Progenitor cell of endocrine pancreas (in vitro differentiated cells): ENCODE results near the gene FSTL1. TPM values are rescaled to one million over a fixed set of nuclear protein-coding genes. Genes with fewer than 3 reads are reported as not detected.

Source experiments
- DNase-seq: peaks from one replicate; pipeline ENCODE4 v3.0.0; 2021; ENCODE audit warnings: low spot score; ENCODE audit not compliant: unreplicated experiment
- H3K27ac Mint-ChIP-seq: 2 replicates; pipeline ENCODE4 v1.8.0; 2021; ENCODE audit warnings: mild to moderate bottlenecking, moderate library complexity, mixed read lengths
- H3K27me3 Mint-ChIP-seq: 2 replicates; pipeline ENCODE4 v1.8.0; 2021; ENCODE audit warnings: mixed read lengths
- H3K36me3 Mint-ChIP-seq: 2 replicates; pipeline ENCODE4 v1.8.0; 2022; ENCODE audit warnings: mixed read lengths; ENCODE audit not compliant: insufficient read depth
- H3K4me1 Mint-ChIP-seq: 2 replicates; pipeline ENCODE4 v1.8.0; 2021; ENCODE audit warnings: low read depth, mixed read lengths
- H3K4me3 Mint-ChIP-seq: 2 replicates; pipeline ENCODE4 v1.8.0; 2021; ENCODE audit warnings: low read depth, mild to moderate bottlenecking, moderate library complexity, mixed read lengths
- H3K9me3 Mint-ChIP-seq: 2 replicates; pipeline ENCODE4 v1.8.0; 2021; ENCODE audit warnings: low read depth, mixed read lengths
- total RNA-seq: library from RNA; stranded (reverse); gene quantifications from 2 replicates; pipeline ENCODE4 v1.2.1, GENCODE V29; 2021
- TF ChIP-seq, protein P1 (sequence below): fragments of 200-600 bp; sonication (generic); IDR thresholded peaks from one replicate; pipeline ENCODE4 v1.5.0; 2021; ENCODE audit warnings: antibody characterized with exemption, mild to moderate bottlenecking; ENCODE audit not compliant: unreplicated experiment

The FSTL1 gene
- total RNA-seq, 1 donor from 2014 or later, result 210 TPM

DNA sequence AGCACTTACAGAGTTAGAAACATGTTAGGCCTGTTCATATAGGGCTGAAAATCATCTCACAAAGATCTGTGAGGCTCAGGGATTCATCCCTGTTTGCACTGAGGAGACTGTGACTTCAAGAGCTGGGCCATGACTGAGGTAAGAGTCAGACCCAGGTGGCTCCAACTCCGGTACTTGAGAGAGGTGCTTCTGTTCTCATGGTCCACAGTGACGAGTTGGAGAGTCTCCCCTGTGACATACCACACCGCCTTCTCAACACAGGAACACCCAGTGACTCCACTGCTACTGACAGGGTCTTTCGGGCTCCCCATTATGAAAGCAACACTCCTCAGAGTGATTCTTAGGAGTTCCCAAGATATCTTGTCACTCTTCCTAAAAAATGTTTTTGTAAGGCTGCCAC, 27.4 kb downstream of the FSTL1 start:
- Mint-ChIP-seq H3K27me3 (no peaks in the 10 kb centered on the region), H3K9me3 (no peaks in the 10 kb centered on the region), H3K27ac (no peak overlapping the region), H3K36me3 (peaks cover 3% of the 10 kb centered on the region), H3K4me1 (peaks cover 28% of the 10 kb centered on the region), H3K4me3 (no peak overlapping the region)
- TF ChIP-seq, protein P1, sequence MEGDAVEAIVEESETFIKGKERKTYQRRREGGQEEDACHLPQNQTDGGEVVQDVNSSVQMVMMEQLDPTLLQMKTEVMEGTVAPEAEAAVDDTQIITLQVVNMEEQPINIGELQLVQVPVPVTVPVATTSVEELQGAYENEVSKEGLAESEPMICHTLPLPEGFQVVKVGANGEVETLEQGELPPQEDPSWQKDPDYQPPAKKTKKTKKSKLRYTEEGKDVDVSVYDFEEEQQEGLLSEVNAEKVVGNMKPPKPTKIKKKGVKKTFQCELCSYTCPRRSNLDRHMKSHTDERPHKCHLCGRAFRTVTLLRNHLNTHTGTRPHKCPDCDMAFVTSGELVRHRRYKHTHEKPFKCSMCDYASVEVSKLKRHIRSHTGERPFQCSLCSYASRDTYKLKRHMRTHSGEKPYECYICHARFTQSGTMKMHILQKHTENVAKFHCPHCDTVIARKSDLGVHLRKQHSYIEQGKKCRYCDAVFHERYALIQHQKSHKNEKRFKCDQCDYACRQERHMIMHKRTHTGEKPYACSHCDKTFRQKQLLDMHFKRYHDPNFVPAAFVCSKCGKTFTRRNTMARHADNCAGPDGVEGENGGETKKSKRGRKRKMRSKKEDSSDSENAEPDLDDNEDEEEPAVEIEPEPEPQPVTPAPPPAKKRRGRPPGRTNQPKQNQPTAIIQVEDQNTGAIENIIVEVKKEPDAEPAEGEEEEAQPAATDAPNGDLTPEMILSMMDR, result no peak
- DNase-seq, result no peak

DNA sequence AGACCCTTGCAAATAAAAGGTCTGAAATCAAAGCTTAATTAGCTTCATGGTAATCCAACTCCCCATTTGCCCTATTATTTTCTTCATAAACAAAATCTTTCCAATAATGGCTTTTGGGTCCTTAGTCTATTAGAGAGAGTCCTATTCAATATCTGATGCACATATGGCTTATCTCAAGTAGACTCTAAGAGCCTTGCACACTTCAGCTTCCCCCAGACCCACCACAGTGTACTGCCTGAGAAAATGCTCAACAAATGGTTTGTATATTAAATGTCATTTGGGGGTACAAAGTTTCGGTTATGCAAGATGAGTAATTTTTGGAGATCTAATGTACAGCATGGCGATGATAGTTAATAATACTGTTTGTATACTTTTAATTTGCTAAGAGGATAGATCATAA, 28.9 kb downstream of the FSTL1 start:
- Mint-ChIP-seq H3K9me3 (no peaks in the 10 kb centered on the region), H3K27me3 (no peaks in the 10 kb centered on the region), H3K4me1 (peaks cover 30% of the 10 kb centered on the region), H3K36me3 (peaks cover 3% of the 10 kb centered on the region), H3K27ac (no peak overlapping the region), H3K4me3 (no peak overlapping the region)
- no peak for DNase-seq
- TF ChIP-seq, protein P1, result no peak

DNA sequence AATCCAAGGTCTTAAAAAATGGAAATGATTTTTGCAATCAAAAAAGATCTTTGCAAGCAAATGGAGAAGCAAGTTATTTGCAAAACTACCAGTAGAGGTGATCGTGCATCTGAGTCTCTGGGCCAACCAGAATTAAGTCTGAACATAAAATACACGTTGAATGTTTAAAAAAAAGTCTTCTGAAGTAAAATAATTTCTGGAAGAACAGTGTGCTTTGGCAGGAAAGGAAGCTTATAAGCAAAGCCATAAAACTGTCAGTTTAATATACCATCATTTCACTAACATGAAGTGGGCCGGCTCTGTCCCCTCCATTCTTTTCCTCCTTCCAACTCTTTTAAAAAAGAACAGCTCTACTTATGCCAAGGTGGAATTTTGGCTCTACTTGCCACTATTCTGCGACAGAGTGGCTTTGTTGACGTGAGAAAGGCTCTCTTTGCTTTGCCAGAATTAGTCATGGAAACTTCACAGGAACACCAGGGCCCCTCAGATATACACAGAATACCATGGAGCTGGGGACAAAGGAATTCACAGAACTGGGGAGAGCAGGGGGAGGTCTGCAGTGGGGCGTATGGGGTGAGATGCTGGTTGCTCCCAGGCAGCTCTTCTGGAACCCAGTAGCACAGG, 29.8 kb downstream of the FSTL1 start:
- Mint-ChIP-seq H3K4me1 (peaks cover 31% of the 10 kb centered on the region), H3K36me3 (peaks cover 3% of the 10 kb centered on the region), H3K4me3 (no peak overlapping the region), H3K9me3 (no peaks in the 10 kb centered on the region), H3K27ac (peak overlapping the region; percentile 60), H3K27me3 (no peaks in the 10 kb centered on the region)
- DNase-seq, result no peak
- TF ChIP-seq, protein P1, result no peak

DNA sequence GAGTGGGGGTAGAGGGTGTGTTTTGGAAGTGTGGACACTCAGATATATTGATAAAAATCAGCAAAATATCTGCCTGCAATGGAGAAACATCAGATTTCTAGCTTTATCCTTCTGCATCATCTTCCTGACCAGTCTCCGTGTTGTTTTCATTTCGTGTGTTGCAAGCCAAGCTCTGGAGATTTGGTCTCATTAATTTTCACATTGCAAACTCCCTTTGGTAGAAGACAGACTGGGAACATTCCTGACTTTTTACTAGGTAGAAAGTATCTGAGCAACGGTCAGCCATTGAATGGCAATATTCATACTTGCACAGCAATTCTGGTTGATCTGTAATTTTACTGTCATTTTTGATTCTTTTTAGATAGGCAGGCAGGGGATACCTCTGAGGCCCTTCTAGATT, 30.4 kb downstream of the FSTL1 start:
- H3K9me3 Mint-ChIP-seq, result no peaks in the 10 kb centered on the region
- DNase-seq, result no peak
- H3K27me3 Mint-ChIP-seq, result no peaks in the 10 kb centered on the region
- no peak overlapping the region for H3K27ac Mint-ChIP-seq
- H3K4me1 Mint-ChIP-seq, result peaks cover 31% of the 10 kb centered on the region
- peaks cover 5% of the 10 kb centered on the region for H3K36me3 Mint-ChIP-seq
- TF ChIP-seq, protein P1, result no peak
- no peak overlapping the region for H3K4me3 Mint-ChIP-seq

DNA sequence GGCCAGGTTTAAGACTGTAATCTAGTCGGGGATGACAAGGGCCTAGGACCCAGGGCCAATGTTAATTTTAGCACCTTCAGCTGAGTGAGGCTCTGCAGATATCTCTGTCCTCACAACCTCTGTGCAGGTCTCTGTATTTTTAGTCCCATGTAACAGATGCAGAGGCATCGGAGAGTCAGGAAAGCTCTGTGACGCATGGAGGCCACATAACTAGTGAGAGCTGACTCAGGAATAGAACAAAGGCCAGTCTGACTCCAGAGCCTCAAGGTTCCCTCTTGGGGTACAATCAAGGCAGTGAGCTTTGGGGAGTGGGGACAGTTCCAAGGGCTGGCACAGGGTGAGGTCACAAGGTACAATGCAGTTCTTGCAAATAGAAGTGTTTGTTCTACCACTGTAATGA, 31.0 kb downstream of the FSTL1 start:
- peaks cover 5% of the 10 kb centered on the region for H3K36me3 Mint-ChIP-seq
- H3K4me1 Mint-ChIP-seq, result peaks cover 31% of the 10 kb centered on the region

More for the DNA sequence above, 31.0 kb downstream of the FSTL1 start:
- no peak for DNase-seq
- Mint-ChIP-seq H3K9me3 (no peaks in the 10 kb centered on the region), H3K4me3 (no peak overlapping the region), H3K27me3 (no peaks in the 10 kb centered on the region), H3K27ac (no peak overlapping the region)
- TF ChIP-seq, protein P1, result no peak
